ENCODE data around the gene TBX1. TPM values are rescaled to one million over a fixed set of nuclear protein-coding genes. Genes with fewer than 3 reads are reported as not detected.

TBX1 gene
- total and polyA plus RNA-seq, 2 of the 13 experiments (the other 11 are each of a cell fraction or from before 2014, with no cell fraction given): not detected

DNA sequence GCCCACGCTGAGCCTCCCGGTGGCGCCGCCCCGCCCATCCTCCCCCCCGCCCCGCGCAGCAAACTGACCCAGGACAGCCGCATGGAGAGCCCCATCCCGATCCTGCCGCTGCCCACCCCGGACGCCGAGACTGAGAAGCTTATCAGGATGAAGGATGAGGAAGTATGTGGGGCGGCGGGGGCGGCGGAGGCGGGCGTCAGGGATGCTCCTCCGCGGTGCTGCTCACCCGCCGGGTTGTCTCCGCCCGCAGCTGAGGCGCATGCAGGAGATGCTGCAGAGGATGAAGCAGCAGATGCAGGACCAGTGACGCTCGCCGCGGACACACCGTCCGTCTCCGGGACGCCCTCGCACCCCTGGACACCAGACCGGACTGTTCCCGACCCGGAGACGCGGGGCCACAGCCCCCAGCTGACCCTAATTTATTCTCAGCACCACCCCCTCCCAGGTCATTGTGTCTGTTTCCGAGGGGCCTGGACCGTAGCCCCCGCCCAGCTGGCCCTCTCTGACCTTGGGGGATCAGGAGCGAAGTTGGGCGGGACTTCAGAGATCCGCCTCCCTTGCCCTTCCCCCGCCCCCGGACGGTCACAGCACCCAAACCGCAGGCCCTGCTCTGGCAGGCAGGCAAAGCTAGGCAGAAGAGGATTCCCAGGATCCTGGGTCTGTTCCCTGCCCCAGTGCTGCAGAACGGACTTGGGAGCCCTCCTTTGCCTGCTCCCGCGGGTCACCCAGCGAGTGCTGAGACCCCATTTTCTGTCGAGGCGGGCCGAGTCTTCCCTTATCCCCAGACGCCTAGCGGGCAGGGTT lies 38.2 kb upstream of the TBX1 start:
- peaks cover 37% of the 10 kb centered on the region for H3K4me1 ChIP-seq (ENCODE audit: insufficient read depth, low read length)
- H3K4me3 ChIP-seq (replicated peaks in 1 of 3; ENCODE audit: insufficient read depth in 1 of 3, low read depth in 2 of 3, low read length in 3 of 3): peak overlapping the region in 2 of 3 experiments; percentile 37 to 73; a peak in 2 of 6 replicates
- ChIA-PET POLR2A (no interaction called here), CTCF (ENCODE audit: low intra/inter-chr PET ratio, low total read pairs) (no interaction called here)
- peaks cover 20 to 81% of the 10 kb centered on the region in 2 experiments for H3K27me3 ChIP-seq (ENCODE audit: control insufficient read depth in 1 of 2, insufficient read depth in 2 of 2, low read length in 2 of 2)
- no peak for FAIRE-seq
- no peak overlapping the region for H3K27ac ChIP-seq (ENCODE audit: extremely low read length, insufficient read depth, low read length)
- intact Hi-C loops (cut with micrococcal nuclease; ENCODE audit: unreplicated experiment): no loop called here
- no peak overlapping the region for H3K9ac ChIP-seq (ENCODE audit: insufficient read depth, low read depth, low read length)
- TF ChIP-seq, protein P1, sequence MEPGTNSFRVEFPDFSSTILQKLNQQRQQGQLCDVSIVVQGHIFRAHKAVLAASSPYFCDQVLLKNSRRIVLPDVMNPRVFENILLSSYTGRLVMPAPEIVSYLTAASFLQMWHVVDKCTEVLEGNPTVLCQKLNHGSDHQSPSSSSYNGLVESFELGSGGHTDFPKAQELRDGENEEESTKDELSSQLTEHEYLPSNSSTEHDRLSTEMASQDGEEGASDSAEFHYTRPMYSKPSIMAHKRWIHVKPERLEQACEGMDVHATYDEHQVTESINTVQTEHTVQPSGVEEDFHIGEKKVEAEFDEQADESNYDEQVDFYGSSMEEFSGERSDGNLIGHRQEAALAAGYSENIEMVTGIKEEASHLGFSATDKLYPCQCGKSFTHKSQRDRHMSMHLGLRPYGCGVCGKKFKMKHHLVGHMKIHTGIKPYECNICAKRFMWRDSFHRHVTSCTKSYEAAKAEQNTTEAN (CRISPR knock-in tag; conservative IDR thresholded peaks at IDR 0.05): 0 out of 2 replicates have a peak, but pooled peaks have one; percentile 3
- TF ChIP-seq, protein P2, sequence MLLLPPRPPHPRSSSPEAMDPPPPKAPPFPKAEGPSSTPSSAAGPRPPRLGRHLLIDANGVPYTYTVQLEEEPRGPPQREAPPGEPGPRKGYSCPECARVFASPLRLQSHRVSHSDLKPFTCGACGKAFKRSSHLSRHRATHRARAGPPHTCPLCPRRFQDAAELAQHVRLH (CRISPR knock-in tag; IDR thresholded peaks at IDR 0.05; ENCODE audit: borderline replicate concordance, low read depth): no peak
- TF ChIP-seq NRL (CRISPR knock-in tag; IDR thresholded peaks at IDR 0.05; ENCODE audit: borderline replicate concordance) (0 out of 2 replicates have a peak, but pooled peaks have one; percentile 23), ZNF230 (CRISPR knock-in tag; IDR thresholded peaks at IDR 0.05) (0 out of 2 replicates have a peak, but pooled peaks have one; percentile 12)
- H3K79me2 ChIP-seq (ENCODE audit: insufficient read depth, low read length): no peaks in the 10 kb centered on the region
- no peaks in the 10 kb centered on the region for H3K36me3 ChIP-seq (replicated peaks in 1 of 2; ENCODE audit: control insufficient read depth in 1 of 2, insufficient read depth in 2 of 2, low read length in 2 of 2)
- H4K20me1 ChIP-seq (ENCODE audit: insufficient read depth, low read length): 0 out of 2 replicates have a peak, but pooled peaks cover 8% of the 10 kb centered on the region
- ATAC-seq: no peak
- peak overlapping the region; percentile 88 for H3K4me2 ChIP-seq (ENCODE audit: low read depth, low read length)
- in situ Hi-C loops (cut with HindIII; ENCODE audit: extremely low pct_ligation_motif_present, low pct_unique_long_range_greater_than_20kb): loop anchor here (5.0 kb wide), 1 partner anchor 45 kb away; no protein-coding TSS in a partner anchor
- no peak overlapping the region for H2AFZ ChIP-seq (ENCODE audit: low read length)
- no peaks in the 10 kb centered on the region for H3K9me3 ChIP-seq (ENCODE audit: low read length)
- WGBS (ENCODE audit: low lambda C conversion rate): 16% methylated on average over 13 of the region's 60 CpGs
- BruUV-seq (replicated peaks): no TSS peak
- DNase-seq (ENCODE audit: low spot score): no peak

DNA sequence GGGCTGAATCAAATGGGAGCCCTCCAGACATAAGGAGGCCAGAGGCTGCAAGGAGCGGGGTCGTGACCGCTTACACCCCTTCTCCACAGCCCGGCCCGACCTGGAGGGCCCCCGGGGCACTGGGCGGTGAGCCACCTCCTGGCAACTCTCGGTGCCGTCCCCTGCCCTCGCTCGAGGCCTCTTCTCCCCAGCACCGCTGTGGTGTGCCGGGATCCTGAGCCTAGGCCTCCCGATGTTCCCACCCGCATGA lies 37.7 kb upstream of the TBX1 start:
- FAIRE-seq: no peak
- no peak overlapping the region for H3K9ac ChIP-seq (ENCODE audit: insufficient read depth, low read depth, low read length)
- WGBS (ENCODE audit: low lambda C conversion rate): no CpG with 5 or more reads among the region's 15 CpGs
- TF ChIP-seq SP4 (CRISPR knock-in tag; IDR thresholded peaks at IDR 0.05) (peak; percentile 5; the same call in 1 of the 2 replicates), ZSCAN25 (CRISPR knock-in tag; IDR thresholded peaks at IDR 0.05) (no peak), KLF12 (CRISPR knock-in tag; IDR thresholded peaks at IDR 0.05; ENCODE audit: borderline replicate concordance) (no peak; the same call in 1 of the 2 replicates), ZNF446 (CRISPR knock-in tag; IDR thresholded peaks at IDR 0.05) (no peak), MED1 (CRISPR knock-in tag; IDR thresholded peaks at IDR 0.05) (peak; percentile 24; the same call in 1 of the 2 replicates), SMAD1 (CRISPR knock-in tag; IDR thresholded peaks at IDR 0.05; ENCODE audit: borderline replicate concordance, low read depth) (0 out of 2 replicates have a peak, but pooled peaks have one; percentile 17), MYNN (CRISPR knock-in tag; IDR thresholded peaks at IDR 0.05; ENCODE audit: low read depth) (no peak)
- TF ChIP-seq, protein P3, sequence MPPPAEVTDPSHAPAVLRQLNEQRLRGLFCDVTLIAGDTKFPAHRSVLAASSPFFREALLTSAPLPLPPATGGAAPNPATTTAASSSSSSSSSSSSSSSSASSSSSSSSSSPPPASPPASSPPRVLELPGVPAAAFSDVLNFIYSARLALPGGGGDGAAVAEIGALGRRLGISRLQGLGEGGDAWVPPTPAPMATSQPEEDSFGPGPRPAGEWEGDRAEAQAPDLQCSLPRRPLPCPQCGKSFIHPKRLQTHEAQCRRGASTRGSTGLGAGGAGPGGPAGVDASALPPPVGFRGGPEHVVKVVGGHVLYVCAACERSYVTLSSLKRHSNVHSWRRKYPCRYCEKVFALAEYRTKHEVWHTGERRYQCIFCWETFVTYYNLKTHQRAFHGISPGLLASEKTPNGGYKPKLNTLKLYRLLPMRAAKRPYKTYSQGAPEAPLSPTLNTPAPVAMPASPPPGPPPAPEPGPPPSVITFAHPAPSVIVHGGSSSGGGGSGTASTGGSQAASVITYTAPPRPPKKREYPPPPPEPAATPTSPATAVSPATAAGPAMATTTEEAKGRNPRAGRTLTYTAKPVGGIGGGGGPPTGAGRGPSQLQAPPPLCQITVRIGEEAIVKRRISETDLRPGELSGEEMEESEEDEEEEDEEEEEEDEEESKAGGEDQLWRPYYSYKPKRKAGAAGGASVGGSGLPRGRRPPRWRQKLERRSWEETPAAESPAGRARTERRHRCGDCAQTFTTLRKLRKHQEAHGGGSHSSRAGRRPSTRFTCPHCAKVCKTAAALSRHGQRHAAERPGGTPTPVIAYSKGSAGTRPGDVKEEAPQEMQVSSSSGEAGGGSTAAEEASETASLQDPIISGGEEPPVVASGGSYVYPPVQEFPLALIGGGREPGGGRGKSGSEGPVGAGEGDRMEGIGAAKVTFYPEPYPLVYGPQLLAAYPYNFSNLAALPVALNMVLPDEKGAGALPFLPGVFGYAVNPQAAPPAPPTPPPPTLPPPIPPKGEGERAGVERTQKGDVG (CRISPR knock-in tag; IDR thresholded peaks at IDR 0.05; ENCODE audit: borderline replicate concordance): 0 out of 2 replicates have a peak, but pooled peaks have one; percentile 5

More for the DNA sequence above, 37.7 kb upstream of the TBX1 start:
- Histone ChIP-seq H3K4me1 (ENCODE audit: insufficient read depth, low read length) (peaks cover 33% of the 10 kb centered on the region), H3K36me3 (replicated peaks in 1 of 2; ENCODE audit: control insufficient read depth in 1 of 2, insufficient read depth in 2 of 2, low read length in 2 of 2) (no peaks in the 10 kb centered on the region), H3K4me3 (replicated peaks in 1 of 3; ENCODE audit: insufficient read depth in 1 of 3, low read depth in 2 of 3, low read length in 3 of 3) (peak overlapping the region in 2 of 3 experiments; percentile 37 to 73; a peak in 2 of 6 replicates), H4K20me1 (ENCODE audit: insufficient read depth, low read length) (0 out of 2 replicates have a peak, but pooled peaks cover 5% of the 10 kb centered on the region), H3K9me3 (ENCODE audit: low read length) (no peaks in the 10 kb centered on the region), H3K79me2 (ENCODE audit: insufficient read depth, low read length) (no peaks in the 10 kb centered on the region), H3K27me3 (ENCODE audit: control insufficient read depth in 1 of 2, insufficient read depth in 2 of 2, low read length in 2 of 2) (peaks cover 20 to 82% of the 10 kb centered on the region in 2 experiments), H3K27ac (ENCODE audit: extremely low read length, insufficient read depth, low read length) (no peak overlapping the region), H3K4me2 (ENCODE audit: low read depth, low read length) (peak overlapping the region; percentile 88), H2AFZ (ENCODE audit: low read length) (no peak overlapping the region)
- intact Hi-C loops (cut with micrococcal nuclease; ENCODE audit: unreplicated experiment) (no loop called here), in situ Hi-C loops (cut with HindIII; ENCODE audit: extremely low pct_ligation_motif_present, low pct_unique_long_range_greater_than_20kb) (loop anchor here (5.0 kb wide), 1 partner anchor 46 kb away; no protein-coding TSS in a partner anchor)
- DNase-seq (ENCODE audit: low spot score) (no peak), ATAC-seq (peak; percentile 10)
- POLR2A ChIA-PET: no interaction called here
- BruUV-seq (replicated peaks): no TSS peak
- CTCF ChIA-PET (ENCODE audit: low intra/inter-chr PET ratio, low total read pairs): no interaction called here
